ENCODE measurements around the gene PSAT1. TPM values are rescaled to one million over a fixed set of nuclear protein-coding genes. Genes with fewer than 3 reads are reported as not detected.

Gene PSAT1
- total RNA-seq, 1 experiment from 2014 or later = 226 TPM

DNA sequence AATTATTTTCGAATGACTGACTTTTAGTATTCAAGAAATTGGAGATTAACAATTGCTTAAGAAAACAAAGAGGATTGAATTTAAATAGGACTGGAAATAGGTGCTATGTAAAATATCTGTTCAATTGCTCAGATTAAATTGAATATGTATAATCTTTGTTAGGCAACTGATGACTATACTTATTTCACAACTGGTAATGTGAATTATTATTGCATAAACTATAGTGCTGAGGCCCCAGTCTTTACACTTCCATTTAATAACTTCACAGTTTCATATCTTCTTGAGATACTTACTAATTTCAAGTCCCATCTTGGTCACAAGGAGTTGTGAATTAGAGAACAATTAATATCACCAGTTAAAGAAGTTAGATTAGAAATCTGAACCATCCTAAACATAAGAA lies 44.3 kb upstream of the PSAT1 start (continued):
- no peak for TF ChIP-seq POLR2AphosphoS5 (IDR thresholded peaks at IDR 0.05; ENCODE audit: low read depth, low read length)
- no peak for TF ChIP-seq ATF3 (IDR thresholded peaks at IDR 0.05)
- TF ChIP-seq ZBTB33 (IDR thresholded peaks at IDR 0.05; ENCODE audit: extremely low read depth, insufficient replicate concordance, low read length) = no peak
- no peak for TF ChIP-seq POLR2A (IDR thresholded peaks at IDR 0.05; ENCODE audit: borderline replicate concordance, extremely low read depth, insufficient read depth, insufficient read length)
- no peak for TF ChIP-seq SRF (IDR thresholded peaks at IDR 0.05; ENCODE audit: low read depth)

DNA sequence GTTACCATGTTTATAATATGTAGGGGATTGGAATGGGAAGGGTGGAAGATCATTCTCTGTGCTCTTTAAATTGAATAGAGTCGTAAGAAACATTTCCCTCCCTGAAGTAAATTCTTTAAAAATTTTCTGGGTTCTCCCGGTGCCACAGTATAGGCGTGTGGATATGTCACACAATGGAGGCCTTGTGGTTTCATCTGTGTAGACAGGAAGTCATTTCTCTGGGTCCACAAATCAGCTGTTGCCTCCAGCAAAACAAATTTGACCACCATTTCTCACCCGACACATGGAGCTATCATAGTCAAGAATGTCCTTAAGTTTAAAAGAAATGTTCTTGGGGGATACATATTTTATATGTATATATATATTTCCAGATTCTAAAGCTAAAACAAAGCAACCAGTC lies 43.6 kb upstream of the PSAT1 start:
- H4K20me1 ChIP-seq (ENCODE audit: insufficient read depth) = no peaks in the 10 kb centered on the region
- no TSS peak for BruUV-seq (replicated peaks)
- TF ChIP-seq EZH2phosphoT487 (IDR thresholded peaks at IDR 0.05; ENCODE audit: borderline replicate concordance) (no peak), TCF7L2 (IDR thresholded peaks at IDR 0.05; ENCODE audit: borderline replicate concordance, extremely low read depth, insufficient read depth, insufficient read length) (no peak)
- no peaks in the 10 kb centered on the region for H3K9me2 ChIP-seq (ENCODE audit: insufficient read depth)
- intact Hi-C loops (cut with micrococcal nuclease) = no loop called here
- DNase-seq (ENCODE audit: low read depth, low spot score) (no peak), ATAC-seq (no peak)
- POLR2A ChIA-PET = no interaction called here
- H3K4me3 ChIP-seq (replicated peaks in 1 of 2; ENCODE audit: low read depth in 1 of 2, low read length in 2 of 2) = no peak overlapping the region
- RAD21 ChIA-PET (ENCODE audit: low non-redundant PET in 1 of 2, low total read pairs in 2 of 2, uncharacterized antibody in 2 of 2, unreplicated experiment in 2 of 2) = no interaction called here
- no peaks in the 10 kb centered on the region for H3K4me1 ChIP-seq (ENCODE audit: control insufficient read depth in 1 of 2, insufficient read depth in 2 of 2, low read length in 2 of 2)
- H3K9ac ChIP-seq (ENCODE audit: low read length) = no peak overlapping the region
- H3K36me3 ChIP-seq (ENCODE audit: control insufficient read depth in 1 of 2, insufficient read depth in 2 of 2, low read length in 2 of 2) = peaks cover 7 to 22% of the 10 kb centered on the region in 2 experiments; a peak in 3 of 4 replicates
- no peak overlapping the region for H3K4me2 ChIP-seq (ENCODE audit: low read length)
- CTCF ChIA-PET = interaction anchor here (1.7 kb wide), 1 partner anchor 11 kb away, joined by 3 read pairs; no protein-coding TSS in a partner anchor
- no peaks in the 10 kb centered on the region for H3K27me3 ChIP-seq (ENCODE audit: insufficient read depth, low read length)
- H3K27ac ChIP-seq (ENCODE audit: low read depth, low read length) = no peak overlapping the region
- no peak overlapping the region for H2AFZ ChIP-seq (ENCODE audit: low read depth, low read length, poor library complexity, severe bottlenecking)
- H3K9me3 ChIP-seq (ENCODE audit: control insufficient read depth in 1 of 2, insufficient read depth in 1 of 2, low read depth in 1 of 2, low read length in 2 of 2) = no peaks in the 10 kb centered on the region
- no peaks in the 10 kb centered on the region for H3K79me2 ChIP-seq (ENCODE audit: insufficient read depth, low read length)

Data from HCT116 (cell line).